ENCODE results near the gene SLC9C1.

Gene SLC9C1

DNA sequence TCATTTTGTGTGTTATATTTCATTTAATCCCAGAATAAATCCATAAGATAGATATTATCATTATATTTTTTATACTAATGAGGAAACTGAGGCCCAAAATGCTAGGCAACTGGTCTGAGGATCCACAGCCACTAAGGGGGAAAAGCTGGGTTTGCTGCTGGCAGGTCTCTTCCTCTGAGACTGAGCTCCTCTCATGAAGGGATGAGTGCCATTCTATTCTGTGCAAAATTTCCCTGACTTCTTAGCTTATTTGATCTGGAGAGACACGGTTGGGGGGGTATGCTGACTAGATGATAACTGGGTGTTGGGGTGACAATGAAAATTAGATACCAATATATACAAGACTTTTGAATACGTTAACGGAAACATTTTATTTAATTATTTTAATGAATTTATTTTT is 162.9 kb downstream of the SLC9C1 start:
- no peak for DNase-seq (ENCODE audit: low spot score)

DNA sequence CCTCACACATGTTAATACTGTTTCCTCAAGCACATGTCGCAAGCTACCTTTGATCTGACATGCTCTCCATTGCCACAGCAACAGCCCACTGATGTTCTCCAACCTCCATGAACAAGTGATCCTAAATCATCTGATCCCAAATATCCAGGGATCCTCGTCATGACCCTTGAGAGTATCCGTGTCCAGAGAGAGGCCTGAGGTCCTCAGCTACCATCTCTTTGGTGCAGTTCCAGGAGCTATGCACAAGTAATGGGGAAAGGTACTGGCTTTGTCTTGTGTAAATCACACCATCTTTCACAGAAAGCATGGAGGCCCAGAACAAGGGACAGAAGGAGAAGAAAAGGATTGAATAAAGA is 163.4 kb downstream of the SLC9C1 start:
- DNase-seq (ENCODE audit: low spot score), result no peak

DNA sequence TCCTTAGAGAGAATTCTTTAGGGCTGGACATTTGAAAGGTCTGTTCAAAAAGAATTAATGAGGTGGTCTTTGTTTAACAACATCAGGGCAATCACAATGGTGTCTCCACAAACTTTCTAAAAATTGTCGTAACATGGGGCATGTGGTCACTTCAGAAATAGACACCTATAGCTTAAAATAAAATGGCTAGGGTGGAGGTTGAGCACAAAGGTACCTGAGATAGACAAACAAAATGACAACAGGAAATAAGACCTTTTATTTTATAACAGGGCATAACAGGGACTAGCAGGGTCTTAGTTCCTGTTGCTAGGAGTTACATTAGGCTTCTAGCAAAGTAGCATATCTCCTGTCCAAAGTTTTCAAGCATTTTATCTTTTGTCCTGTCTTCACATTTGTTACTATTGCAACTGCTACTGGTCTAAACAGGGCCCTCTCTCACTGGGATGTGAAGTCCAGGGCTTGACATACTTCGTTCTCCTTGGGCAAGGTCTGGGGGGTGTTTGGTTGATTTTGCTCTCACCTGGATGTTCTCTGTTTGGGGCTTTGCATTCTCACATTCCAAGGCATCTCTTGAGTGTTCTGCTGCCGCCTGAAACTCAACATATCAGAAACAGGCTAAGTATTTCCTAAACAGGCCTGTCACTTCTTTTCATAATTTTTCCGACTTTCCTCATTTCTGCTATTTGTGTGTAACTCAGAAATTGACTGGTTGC is 163.9 kb downstream of the SLC9C1 start:
- DNase-seq (ENCODE audit: low spot score), result no peak

DNA sequence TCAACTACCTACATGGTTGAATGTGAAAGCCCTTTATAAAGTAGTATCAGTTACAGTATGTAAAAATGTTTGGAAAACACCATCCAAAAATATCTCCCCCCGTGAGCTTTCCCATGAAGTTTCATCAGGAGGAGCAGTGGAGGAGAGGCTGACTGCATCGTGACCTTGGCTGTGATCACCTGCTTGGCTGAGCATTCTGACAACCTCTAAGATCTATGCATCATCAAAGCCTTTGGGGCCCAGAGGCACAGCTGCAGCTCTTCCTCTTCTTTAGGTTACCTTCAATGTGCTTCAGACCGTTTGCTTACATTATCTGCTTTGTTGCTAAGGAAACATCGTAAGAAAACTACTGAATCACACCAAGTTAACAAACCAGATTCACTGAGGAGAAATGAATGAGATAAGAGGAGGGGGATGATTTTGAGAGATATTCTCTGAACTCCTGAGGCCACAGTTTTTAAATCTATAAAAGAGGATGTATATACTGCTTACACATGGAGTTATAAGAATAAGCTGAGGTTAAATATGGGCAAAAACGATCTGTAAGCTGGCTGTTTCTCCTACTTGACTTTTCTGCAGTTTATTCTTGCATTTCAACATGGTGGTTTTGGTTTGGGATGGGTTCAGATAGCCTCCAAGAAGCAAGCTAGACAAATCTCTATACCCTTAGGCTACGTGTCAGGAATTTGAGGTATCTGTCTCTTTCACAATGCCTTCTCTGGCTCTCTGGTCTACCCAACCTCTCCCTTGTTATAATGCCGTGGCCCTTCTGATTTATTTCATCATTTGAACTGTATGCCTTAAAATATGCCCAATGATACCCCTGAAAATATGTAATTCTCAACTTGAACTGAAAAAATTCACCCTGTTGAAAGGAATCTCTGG is 164.9 kb downstream of the SLC9C1 start:
- no peak for DNase-seq (ENCODE audit: low spot score)

DNA sequence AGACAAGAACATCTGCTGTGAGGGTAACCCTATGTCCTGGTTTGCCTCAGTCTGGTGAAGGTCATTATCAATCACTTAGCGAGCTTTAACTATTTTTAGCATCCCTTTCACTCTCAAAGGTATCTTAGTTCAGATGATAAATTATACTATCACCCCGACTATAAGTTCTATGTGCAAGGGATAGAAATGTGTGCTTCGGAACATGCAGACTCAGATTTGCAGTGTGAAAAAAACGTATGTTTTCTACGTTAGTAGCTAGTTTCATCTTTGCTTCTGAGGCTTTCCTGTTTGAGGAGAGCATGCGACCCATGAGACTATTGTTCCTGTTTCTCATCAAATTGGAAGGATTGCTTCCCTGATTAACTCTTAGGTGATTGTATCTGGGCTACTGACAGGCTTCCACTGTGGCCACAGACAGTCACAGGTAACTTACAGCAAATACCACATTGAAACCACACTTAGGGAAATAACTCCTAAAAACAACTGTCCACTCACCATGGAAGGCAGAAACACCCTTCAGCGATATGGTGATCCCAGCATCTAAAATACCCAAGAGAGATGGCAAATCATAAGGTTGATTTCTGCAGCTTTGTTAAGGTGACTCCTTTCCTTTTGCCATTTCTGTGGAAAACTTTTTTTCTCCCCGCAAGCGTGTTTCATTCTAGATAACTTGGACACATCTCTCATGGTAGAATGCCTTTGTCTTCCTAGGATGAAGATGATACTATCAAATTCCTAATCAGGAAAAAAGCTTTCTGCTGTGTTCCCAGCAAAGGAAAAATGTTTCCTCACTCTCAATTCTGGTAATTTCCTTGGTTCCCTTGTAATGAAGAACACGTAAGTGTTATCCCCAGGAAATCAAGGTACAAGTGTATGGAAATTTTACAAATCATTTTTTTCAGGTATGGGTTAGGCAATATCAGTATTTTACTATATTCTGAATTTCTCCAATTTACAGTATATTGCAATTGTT is 166.2 kb downstream of the SLC9C1 start:
- DNase-seq (ENCODE audit: low spot score), result no peak

DNA sequence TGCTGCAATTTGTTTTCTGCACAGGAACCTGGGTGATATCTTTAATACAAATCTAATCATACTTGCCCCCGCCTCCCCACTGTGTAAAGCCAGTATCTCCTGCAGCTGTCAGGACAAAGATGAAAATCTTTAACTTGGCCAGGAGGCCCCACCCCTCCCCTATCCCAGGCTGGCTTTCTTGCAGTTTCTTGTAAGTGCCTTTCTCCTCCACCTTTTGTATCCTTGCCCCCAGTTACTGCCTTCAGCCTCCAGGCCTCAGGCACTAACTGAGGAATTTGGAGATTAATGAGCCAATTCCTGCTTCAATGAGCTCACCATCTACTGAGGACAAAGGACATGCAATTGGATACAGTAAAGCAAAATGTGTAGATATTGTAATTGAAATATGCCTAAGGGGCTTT is 167.5 kb downstream of the SLC9C1 start:
- DNase-seq (ENCODE audit: low spot score), result no peak

DNA sequence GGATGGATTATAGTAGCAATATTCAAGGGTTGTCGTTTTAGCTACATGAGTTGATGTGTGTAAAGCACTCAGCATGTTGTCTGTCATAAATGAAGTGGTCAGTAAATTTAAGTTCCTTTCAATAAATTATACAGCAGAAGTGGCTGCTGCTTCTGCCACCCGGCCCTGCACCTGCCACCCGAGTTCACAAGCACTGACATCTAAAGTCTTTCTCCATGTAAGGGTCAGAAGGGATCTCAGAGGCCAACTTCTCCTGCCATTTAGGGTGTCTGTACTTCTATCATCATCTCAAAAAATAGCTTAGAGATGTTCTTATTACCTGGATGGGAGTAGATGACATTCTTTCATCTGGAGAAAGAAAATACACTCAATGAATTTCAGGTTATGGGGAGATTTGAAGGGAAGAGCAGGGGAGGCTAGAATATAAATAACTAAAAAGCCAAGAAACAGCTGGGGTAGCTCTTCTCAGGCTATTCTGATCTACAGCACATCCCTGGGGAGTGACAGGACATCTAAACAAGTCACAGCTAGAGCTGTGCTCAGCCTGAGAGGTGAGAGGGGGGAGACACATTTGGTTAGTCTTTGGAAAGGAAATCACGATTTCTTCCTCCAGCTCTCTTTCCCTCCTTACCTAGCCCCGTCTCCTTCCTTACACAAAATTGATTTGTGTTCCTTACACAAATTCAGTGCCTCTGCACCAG is 169.0 kb downstream of the SLC9C1 start:
- no peak for DNase-seq (ENCODE audit: low spot score)

DNA sequence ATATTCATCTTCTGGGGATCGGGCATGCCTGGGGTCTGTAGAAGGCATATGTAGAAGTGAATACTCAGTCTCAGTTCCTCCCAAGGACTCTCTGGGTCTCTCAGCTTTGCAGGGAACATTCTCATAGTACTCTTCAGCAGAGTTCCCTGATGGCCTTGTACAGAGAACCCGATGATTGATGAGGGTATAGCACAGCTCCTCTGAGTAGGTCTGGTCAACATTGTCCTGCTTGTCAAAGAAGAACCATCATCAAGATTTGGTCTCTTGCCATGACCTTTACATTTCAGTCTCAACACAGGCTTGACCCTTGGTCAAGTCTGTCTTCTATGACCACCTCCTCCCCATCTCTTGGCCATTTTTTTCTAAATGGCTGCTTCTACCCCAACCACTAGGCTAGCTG is 170.5 kb downstream of the SLC9C1 start:
- DNase-seq (ENCODE audit: low spot score), result no peak

DNA sequence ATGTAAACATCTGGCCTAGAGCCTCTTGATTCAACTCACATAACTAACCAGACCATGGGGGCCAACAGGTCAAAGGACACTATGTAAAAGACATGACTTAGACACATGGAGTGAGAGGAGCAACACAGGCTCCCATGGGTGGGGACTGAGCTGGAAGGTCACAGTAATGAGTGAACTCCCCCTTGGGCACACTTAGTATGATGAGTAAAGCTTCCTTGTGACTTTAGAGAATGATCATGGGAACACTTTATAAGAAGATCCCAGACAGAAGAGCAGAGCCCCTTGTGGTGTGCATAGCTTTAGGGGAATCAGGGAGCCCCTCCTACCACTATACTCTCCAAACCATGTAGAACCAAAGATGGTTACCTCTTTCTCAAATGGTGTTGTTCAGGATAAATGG is 171.1 kb downstream of the SLC9C1 start:
- DNase-seq (ENCODE audit: low spot score), result no peak

DNA sequence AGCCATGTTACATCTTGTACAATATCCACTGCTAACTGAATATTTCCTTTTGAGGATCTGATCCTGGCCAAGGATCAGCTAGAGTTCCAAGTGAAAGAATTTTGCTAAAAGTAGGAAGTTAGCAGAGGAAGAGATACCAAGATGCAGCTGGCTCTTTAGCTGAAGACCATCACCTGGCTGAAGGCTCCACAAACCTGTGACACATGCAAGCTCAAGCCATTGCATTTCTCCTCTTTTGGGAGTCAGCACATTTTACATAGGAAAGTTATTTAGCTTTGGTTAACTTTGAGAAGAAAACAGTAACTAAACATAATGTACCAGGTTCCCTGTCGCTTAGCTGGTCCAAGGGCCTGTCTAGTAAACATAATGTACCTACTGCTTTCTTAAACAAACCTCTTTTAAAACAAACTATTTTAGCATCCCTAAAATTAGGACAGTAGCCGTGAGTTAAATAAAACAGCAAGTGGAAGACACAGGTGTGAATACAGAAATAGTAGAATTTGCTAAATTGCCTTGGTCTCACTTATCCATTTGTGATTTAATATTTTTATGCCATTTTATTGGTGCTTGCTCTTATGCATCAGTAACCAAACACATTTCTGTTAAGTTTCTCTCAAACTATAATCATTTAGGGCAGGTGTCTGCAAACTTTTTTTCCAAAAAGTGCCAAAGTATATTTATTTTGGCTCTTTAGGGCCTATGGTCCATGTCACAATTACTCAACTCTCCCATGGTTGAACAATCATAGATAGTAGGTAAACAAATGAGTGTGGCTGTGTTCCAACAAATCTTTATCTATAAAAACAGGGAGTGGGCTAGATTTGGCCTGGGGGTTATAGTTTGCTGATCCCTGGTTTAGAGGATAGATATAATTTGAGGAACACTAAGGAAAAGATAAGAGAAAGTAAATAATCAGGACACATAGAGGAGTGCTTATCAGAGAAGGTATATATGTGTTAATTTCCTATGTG is 172.2 kb downstream of the SLC9C1 start:
- no peak for DNase-seq (ENCODE audit: low spot score)

DNA sequence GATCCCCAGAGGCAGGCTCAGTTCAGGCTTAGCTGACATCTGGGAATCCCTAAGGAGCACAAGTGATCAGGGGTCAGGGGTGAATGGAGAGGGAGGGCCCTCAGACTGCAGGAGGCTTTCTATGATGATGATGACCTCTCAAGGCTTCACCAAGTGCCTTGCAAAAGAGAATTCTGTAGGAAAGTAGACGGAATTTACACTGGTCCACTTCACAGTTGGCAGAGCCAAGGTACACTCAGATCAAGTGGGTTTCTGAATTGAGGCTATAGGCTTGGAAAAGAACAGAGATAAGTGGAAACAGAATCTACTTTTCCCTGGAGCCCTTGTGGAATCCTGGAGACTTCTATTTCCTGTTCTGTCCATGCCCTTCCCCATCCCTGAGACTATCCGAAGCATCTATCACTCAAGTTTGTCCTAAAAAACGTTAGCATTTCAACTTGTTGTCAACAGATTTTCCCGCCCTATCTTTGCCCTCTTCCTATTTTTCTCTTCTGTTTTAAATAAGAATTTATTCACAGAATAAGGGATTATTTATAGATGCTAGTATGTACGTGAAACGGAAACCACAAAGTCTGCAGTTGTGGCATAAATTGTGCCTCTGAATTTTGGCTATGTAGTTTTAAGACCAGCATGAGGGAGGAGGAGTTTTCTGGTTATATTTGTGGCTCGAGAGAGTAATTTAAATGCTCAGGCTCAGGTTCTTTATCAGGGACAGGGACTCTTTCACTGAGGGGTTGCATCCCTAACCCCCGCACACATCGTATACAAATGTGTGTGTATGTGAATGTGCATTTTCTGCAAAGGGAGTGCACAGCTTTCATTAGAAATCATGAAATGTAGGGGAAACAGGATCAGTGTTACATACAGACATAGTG is 173.8 kb downstream of the SLC9C1 start:
- DNase-seq (ENCODE audit: low spot score), result no peak

DNA sequence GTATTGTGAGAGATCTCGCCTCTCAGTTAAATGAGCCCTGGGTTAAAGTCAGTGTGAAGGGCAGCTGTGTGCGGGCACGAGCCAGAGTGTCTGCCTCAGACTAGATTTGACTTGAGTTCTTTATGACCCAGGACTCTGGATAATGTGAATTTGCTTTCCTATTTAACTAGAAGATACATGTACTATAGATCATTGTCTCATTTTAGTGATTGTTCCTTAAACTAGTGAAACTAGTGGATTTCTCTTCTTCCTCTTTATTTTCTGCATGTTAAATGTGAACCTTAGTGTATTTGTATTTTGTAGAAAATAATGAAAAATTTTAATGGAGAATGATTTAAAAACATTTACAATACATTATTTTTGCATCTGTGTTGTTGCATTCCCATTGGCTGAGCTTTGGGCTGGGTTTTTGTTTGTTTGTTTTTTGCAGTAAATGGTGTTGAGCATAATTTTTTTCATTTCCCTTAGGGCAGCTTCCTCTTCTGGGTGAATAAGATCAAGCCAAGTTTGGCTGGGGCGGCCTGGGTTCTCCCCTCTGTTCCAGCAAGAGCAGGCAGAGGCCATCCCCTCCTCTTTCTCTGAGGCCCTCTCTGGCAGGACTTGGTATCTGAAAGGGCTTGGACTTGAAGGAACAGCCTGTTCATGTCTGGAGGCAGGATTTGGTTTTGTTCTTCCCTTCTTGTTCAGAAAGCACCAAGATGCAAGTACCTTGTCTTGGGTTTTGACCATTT is 176.0 kb downstream of the SLC9C1 start:
- DNase-seq (ENCODE audit: low spot score), result no peak

DNA sequence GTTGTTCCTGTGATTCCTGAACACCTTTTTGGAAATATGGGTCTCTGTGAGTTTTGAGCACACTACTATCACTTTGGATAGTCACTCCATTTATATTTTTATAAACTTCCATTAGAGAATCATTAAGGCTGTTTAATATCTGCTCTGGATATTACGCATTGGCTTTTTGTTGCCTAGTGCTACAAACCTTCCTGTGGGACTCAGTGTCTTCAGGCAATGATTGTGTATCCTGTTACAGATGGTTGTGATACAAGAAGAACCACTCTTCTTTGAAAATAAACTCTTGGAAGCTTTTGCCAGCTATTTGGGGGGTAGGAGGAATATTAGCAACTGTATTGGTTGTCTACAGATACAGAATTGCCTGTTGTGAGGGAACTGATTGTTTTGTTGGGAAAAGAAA is 176.6 kb downstream of the SLC9C1 start:
- DNase-seq (ENCODE audit: low spot score), result no peak

DNA sequence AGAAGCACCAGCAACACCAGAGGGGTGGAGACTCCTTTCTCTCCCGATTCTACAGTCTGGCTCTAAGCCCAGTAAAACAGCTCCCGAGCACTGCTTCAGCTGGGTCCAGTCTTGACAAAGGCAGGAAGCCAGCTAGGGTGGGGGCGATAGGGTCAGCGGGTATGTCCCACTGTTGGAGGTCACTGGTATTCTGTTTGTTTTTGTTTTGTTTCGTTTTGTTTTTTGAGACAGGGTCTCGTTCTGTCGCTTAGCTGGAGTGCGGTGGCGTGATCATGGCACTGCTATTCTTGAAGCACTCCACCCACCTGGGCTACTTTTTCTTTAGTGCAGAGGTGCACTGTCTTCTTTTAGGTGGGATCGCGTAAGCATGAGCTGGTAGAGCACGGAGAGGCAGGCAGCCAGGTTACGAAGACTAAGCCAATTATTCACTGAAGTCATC is 177.2 kb downstream of the SLC9C1 start:
- no peak for DNase-seq (ENCODE audit: low spot score)

DNA sequence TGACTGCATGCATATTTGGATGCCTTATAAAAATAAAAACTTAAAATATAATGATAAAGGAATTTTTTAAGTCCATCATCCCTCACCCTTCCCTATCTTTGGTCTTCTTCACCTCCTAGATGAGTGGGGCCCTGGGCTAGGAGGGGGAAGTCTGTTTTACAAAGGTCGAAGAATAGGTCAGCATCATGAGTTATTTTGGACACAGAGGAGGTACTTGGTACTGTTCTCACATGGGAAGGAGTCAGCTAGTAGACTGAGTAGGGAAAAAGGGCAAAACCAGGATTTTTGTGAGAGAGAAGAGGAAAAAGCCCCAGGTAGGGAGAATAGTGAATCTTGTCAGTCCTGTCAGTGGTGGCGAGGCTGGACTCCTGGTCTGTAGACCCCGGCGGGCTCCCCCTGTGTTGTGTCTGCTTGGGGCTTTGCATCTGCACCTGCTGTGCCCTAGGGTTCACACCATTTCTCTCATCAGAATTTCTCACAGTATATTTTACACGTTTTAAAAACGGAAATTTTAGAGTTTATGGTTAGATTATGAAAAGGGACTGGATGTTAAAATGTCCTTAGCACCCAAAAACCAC is 178.1 kb downstream of the SLC9C1 start:
- DNase-seq (ENCODE audit: low spot score), result no peak

DNA sequence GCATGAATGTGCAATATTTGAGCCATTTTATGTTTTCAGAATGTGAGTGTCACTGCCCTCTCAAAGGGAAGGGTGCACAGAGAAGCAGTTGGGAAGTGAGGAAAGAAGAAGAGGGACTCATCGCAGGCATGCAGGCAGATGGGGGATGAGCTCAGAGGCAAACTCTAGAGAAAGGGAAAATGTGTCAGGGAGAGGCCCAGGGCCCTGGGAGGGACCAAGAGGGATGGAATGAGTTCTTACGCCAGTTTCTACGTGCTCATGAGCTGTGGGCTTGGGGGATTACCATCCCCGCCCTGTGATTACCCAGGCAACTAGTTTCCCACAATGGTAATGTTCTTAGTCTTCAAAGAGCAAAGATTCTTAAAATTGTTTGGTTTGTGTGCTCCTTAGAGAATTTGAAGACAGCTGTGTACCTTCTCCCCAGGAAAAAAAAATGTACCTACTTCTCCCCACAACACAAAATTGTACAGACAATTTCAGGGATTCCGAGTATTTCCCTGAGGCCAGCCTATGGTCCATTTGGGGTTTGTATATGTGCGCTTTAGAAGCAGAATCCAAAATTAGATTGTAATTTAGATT is 178.8 kb downstream of the SLC9C1 start:
- DNase-seq (ENCODE audit: low spot score), result no peak

DNA sequence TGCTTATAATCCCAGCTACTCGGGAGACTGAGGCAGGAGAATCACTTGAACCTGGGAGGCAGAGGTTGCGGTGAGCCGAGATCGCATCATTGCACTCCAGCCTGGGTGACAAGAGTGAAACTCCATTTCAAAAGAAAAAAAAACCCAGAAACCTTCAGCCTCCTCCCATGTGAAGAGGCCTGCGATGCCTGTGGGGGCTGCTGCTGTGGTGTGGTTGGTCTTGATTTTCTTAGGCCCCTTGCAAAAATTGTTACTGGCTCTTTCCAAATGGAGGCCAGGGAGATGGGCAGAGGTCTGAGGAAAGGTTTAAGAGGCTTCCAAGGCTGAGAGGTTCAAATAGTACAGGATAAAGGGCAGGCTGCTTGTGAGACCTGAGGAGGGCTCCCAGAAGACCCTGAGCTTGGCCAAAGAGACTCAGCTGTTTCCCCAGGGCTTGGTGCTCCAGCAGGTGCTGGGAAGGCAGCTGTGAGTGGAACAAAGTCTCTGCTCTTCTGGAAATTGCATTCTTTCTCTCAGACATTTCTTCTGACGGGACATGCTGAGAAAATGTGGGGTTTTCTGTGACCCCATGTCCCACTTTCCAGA is 179.3 kb downstream of the SLC9C1 start:
- DNase-seq (ENCODE audit: low spot score), result no peak
